NCI-H2081 (cell line): ENCODE data around the gene DIPK2B.

Source experiments
- DNase-seq, 2 experiments: peaks; one replicate each; lab custom pipeline; 2025; lab: John Stamatoyannopoulos, UW

DIPK2B gene, protein sequence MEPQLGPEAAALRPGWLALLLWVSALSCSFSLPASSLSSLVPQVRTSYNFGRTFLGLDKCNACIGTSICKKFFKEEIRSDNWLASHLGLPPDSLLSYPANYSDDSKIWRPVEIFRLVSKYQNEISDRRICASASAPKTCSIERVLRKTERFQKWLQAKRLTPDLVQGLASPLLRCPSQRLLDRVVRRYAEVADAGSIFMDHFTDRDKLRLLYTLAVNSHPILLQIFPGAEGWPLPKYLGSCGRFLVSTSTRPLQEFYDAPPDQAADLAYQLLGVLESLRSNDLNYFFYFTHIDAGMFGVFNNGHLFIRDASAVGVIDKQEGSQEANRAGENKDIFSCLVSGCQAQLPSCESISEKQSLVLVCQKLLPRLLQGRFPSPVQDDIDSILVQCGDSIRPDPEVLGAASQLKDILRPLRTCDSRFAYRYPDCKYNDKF

GRCh38 chrX:45200741-45201234 is at the start of gene DIPK2B:
Gene DIPK2B (minus strand): TSS chrX:45200876. CDS start chrX:45200826, 50 bp downstream.
- DNase-seq, result no peak

- no peak for DNase-seq
These were observed 39.6 kb upstream of the DIPK2B start for GRCh38 chrX:45240301-45240700.

DNA sequence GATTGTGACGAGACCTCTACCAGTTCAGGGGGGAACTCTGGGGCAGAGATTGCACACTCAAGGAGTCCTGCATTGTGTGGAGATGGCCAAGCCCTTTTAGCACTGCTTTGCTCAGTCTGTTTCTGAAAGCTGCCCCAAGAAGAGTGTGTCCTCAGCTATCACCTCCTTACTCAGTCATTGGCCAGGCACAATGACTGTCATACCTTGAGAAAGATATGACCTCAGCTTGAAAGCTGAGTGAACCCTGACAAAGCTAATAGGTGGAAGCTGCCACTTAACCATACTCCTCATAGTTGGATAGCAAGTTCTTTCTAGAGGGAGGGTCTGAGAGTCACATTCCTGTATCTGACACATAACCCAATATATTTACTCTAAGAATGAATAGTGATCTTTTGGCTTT is 37.8 kb upstream of the DIPK2B start:
- DNase-seq, result no peak

DNA sequence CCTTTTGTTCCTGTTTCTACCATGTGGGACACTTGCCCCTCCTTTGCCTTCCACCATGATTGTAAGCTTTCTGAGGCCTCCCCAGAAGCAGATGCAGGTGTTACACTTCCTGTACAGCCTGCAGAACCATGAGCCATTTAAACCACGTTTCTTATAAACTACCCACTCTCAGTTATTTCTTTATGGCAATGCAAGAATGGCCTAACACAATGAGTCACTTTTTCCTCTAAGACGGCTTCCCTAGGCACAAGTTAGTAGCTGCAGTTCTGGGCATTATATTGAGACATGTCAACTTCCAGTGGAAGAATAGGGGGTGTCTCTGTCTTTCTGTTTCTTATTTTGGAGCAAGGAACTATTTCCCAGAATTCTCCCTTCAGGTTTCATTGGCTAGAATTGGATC is 32.9 kb upstream of the DIPK2B start:
- no peak for DNase-seq

DNA sequence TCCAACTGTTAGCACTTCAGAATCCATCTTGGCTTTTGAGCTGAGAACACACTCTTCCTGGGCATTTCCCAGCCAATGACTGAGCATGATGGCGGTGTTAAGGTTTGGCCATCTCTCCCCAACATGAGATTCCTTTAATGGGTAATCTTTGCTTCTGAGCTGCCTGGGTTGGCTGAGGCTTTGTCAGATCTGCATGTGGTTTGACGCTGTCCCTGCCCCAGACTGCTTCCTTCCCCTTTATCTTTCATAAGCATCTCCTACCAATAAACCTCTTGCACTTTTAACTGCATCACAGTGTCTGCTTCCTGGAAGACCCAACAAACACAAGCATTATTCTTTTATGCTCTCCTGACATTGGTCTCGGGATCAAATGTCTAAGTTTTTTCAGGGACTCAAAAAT is 31.5 kb upstream of the DIPK2B start:
- no peak for DNase-seq

- no peak for DNase-seq
These were observed 29.7 kb upstream of the DIPK2B start for GRCh38 chrX:45230410-45230809.

GRCh38 chrX:45229348-45229747 is 28.7 kb upstream of the DIPK2B start:
- no peak for DNase-seq

GRCh38 chrX:45228126-45228525 is 27.4 kb upstream of the DIPK2B start:
- no peak for DNase-seq

- no peak for DNase-seq
These were observed 7.6 kb upstream of the DIPK2B start for GRCh38 chrX:45208121-45208856.

GRCh38 chrX:45202171-45202570 is 1.5 kb upstream of the DIPK2B start:
- no peak for DNase-seq

DNA sequence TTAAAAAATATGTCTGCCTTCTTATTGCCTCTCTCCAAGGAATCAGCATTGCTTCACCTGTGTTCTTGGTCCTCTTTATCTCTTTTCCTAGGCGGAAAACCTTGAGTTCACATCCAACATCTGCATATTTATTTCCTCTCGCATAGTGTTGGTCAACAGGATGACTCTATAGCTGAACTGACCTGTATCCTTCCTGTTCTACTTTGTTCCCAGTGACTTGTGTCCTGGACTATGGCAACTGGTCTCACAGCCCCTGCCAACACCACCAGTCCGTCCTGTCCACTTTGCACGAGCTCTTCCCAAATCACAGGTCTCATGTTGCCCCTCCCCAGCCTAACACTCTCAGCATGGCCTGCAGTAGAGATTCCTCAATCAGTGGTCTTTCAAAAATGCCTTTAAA is 2.0 kb downstream of the DIPK2B start:
- no peak for DNase-seq

- no peak for DNase-seq
These were observed 2.4 kb downstream of the DIPK2B start for GRCh38 chrX:45198301-45198700.

DNA sequence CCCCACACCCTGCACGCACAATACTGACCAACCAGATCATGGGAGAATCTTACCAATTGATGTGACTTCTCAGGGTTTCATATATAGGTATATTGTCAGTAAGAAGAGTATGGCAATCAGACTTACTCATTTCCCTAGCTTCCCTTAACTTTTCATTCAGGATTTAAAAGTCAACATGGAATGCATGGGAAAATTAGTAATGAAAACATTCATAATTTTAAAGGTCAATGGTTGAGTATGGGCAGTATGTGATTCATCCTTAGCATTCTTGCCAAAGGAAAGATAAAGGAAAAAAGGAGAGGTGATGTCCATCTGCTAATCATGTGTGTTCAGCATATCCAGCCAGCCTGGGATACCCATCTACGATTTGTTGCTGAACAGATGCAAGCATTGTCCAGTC is 4.0 kb downstream of the DIPK2B start:
- DNase-seq, result no peak

- no peak for DNase-seq
These were observed 8.8 kb downstream of the DIPK2B start for GRCh38 chrX:45191820-45192409.

- DNase-seq, result no peak
These were observed 9.3 kb downstream of the DIPK2B start for GRCh38 chrX:45191383-45191782.

DNA sequence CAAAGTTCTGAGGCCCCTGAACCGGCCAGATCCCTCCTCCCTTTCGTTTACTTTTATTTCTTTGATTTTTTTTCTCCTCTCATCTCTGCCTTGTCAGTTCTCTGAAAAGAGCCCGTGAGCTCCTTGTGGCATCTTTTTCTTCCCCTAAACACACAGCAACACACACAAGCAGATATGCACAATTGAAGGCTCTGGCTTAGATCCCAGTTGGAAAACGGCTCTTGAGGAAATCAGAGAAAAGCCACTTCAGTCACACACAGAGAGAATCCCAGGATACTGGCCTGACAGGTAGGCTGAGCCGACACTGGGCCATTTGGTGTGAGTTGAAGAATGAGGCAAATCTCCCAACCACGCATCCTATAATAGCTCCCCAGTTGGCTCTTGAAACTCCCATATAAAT is 12.9 kb downstream of the DIPK2B start:
- DNase-seq, result peak in 1 of 2 experiments; percentile 5

- no peak for DNase-seq
These were observed 14.0 kb downstream of the DIPK2B start for GRCh38 chrX:45186643-45187026.

- no peak for DNase-seq
These were observed 16.5 kb downstream of the DIPK2B start for GRCh38 chrX:45184211-45184610.

DNA sequence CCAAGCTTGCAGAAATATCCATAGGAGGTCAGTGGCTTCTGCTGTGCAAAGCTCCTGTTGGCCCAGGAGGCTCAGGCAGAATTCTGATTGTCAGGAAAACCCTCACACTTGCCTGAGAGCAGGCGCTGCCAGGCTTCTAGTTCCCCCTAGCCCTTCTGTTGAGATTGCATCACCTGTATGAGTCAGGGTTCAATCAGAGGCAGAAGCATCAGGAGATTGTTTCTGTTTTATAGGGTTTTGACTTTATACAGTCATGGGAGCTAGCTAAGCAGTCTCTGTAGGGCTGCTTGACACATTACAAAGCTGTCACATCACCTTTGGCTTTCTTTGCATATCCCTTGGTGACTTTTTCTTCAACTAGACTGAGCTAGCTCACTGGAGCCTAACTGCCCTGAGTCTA is 27.8 kb downstream of the DIPK2B start:
- no peak for DNase-seq

DNA sequence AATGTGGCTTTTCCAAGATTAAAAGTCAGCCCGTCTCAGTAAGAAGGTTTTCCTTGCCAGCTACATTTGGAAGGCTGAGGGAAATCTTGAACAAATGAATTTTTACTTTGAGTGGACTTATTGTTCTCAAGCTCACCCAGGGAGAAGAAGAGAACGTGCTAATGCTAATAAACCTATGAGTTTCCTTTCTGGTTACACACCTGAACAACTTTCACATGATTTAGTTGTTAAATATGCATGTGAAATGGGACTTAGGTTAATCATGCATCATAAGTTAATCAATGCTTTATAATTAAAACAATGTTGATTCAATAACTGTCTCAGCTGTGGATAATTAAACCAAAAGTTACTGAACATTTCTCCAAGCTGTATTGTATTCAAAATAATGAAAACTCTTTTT is 33.9 kb downstream of the DIPK2B start:
- no peak for DNase-seq

- DNase-seq, result no peak
These were observed 35.0 kb downstream of the DIPK2B start for GRCh38 chrX:45165726-45166125.

GRCh38 chrX:45164995-45165394 is 35.7 kb downstream of the DIPK2B start:
- DNase-seq, result no peak
